ENCODE data around the gene DUS1L. TPM values are rescaled to one million over a fixed set of nuclear protein-coding genes. Genes with fewer than 3 reads are reported as not detected.

DUS1L gene
- total RNA-seq, 1 donor from 2014 or later, result 126 TPM

DNA sequence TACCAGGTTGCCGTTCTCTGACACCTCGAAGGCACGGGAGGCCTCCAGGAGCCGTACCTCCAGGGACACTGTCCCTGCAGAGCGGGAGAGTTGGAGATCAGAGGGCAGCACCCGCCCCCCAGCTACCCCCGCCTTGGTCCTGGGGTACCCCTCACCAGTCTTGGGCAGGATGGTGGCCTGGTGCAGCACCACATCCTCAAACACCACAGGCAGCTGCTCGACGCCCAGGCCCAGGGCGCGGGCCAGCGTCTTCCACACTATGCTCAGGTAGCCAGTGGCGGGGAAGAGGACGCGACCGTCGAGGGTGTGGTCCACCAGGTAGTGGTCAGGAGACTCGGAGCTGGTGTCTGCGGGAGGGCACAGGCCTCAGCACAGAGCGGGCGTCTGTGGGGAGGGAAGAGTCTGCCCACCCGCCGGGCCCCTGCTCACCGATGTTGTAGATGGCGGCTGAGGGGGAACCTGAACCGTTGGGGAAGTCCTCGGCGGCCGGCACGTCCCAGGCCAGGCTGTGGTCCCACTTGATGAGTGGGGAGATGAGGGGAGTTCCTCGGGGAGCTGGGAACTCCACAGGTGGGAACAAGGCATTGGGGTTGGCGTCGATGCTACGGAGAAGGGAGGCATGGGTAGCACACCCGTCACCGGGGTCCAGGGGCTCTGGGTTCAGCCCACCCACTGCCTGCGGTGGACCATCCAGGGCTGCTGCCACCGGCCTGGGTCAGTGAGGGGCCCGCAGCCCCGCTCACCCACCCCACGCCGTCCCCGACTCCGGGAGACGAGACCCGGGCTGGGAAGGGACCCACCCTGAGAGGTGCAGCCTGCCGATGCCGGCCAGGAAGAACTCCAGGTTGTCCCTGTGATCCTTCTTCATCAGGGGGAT, 22.6 kb upstream of the DUS1L start:
- no peak for DNase-seq (ENCODE audit: low read depth)
- no peak overlapping the region for H3K4me3 ChIP-seq (ENCODE audit: low read depth, low read length)
- TF ChIP-seq, protein P1, sequence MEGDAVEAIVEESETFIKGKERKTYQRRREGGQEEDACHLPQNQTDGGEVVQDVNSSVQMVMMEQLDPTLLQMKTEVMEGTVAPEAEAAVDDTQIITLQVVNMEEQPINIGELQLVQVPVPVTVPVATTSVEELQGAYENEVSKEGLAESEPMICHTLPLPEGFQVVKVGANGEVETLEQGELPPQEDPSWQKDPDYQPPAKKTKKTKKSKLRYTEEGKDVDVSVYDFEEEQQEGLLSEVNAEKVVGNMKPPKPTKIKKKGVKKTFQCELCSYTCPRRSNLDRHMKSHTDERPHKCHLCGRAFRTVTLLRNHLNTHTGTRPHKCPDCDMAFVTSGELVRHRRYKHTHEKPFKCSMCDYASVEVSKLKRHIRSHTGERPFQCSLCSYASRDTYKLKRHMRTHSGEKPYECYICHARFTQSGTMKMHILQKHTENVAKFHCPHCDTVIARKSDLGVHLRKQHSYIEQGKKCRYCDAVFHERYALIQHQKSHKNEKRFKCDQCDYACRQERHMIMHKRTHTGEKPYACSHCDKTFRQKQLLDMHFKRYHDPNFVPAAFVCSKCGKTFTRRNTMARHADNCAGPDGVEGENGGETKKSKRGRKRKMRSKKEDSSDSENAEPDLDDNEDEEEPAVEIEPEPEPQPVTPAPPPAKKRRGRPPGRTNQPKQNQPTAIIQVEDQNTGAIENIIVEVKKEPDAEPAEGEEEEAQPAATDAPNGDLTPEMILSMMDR (conservative IDR thresholded peaks at IDR 0.05; ENCODE audit: low read depth, low read length), result no peak

DNA sequence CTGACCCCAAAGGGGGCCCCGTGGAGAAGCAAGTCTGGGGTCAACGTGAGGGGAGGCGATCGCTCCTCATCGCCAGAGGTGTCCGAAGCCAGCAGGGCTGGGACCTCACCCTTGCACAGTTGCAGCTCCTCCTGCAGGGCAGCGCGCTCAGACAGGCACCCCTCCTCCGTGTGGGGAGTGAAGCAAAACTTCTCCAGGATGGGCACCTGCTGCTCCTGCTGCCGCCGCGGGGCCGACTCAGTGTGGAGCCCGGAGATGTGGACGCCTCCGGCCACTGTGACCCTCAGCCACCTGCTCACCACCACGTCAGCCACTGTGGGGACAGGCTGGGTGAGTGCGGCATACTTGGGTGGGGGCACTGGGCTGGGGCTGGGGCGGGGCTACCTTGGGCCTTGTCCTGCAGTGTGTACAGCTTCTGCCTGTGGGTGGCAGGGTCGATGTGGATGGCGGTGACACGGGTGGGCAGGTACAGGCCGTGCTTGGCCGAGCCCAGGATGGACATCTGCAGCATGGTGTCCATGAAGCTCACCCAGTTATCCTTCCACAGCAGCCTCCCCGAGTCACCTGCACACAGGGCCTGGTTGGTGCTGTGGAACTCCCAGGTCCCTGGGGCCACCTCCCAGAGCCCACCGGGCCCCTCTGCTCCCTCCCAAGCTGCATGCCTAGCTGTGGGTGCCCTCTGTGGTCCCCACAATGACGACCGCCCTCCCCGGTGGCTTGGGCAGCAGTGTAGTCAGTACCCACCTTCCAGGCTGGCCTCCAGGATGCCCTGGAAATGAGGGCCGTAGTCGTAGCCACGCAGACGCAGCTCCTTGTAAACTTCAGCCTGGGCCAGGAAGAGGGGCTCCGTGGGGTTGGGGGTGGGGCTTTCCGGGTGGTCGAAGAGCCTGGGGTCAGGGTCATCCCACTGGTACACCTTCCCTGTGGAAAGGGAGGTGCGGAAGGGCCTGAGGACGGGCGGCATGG, 21.6 kb upstream of the DUS1L start:
- DNase-seq (ENCODE audit: low read depth), result no peak
- no peak overlapping the region for H3K4me3 ChIP-seq (ENCODE audit: low read depth, low read length)
- TF ChIP-seq, protein P1 (conservative IDR thresholded peaks at IDR 0.05; ENCODE audit: low read depth, low read length), result no peak

DNA sequence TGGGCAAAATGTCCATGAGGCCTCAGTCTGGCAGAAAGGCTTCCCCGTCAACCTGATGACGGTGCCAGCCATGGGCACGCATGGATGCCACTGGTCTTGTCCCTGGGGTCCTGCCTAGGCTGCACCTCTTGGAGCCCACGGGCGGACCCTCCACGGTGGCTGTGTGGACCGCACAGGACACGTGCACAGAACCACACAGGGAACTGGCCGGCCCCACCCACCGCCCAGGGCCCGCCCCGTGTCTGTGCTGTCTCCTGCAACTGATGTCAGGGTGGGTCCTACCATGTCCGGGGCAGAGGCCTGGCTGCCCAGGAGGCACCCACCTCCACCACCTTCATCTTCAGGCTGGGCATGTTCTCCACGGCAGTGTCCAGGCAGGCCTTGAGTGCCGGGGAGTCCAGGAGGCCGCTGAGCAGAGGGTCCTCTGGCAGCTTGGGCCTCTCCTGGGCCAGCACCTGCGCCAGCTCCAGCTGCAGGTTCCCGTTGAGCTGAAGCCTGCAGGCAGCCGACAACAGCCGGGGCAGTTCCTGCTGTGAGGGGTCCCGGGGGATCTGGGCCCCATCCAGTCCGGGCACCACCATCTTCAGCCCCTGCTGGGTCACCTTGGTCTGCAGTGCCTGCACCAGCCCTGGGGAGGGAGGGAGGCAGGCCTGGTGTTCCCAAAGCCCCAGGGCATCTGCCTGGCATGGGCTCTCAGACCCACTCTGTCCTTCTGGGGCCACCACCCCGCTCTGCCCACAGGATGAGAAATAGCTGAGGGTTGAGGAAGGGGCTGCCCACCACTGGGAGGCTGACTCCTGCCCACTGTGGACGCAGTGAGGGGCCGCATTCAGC, 20.5 kb upstream of the DUS1L start:
- TF ChIP-seq, protein P1 (conservative IDR thresholded peaks at IDR 0.05; ENCODE audit: low read depth, low read length), result no peak
- H3K4me3 ChIP-seq (ENCODE audit: low read depth, low read length), result no peak overlapping the region
- no peak for DNase-seq (ENCODE audit: low read depth)

DNA sequence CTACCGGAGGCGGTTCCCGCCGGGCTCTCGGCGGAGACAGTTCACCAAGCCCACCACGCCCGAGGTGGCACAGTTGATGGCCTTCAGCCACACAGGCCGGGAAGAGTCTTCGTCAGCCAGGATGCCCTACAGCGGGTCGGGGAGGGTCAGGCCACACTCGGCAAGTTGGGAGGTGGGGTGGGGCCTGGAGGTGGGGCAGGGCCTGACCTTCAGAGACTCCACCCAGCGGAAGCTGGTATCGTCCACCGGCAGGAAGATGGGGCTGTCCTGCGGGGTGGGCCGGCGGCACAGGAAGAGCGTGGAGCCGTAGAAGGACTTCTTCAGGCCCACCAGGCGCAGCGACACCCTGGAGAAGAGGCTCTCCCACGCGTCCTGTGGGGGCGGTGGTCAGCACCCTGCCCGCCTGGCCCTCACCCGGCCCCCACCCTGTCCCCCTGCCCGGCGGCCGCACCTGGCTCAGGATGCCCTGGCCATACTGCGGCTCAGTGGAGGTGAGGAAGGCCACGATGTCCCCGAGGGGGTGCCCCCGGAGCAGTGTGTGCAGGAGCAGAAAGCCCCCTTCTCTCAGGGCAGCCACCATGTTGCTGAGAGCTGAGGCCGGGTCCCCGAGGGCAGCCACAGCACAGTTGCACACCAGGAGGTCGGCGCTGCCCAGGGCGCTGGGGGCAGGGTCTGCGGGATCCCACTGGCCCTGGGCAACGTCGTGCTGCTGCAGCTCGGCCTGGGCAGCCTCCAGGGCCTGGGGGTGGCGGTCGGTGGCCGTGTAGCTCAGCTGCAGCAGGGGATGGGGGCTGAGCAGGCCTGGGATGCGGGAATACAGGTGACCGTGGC, 19.6 kb upstream of the DUS1L start:
- no peak overlapping the region for H3K4me3 ChIP-seq (ENCODE audit: low read depth, low read length)
- TF ChIP-seq, protein P1 (conservative IDR thresholded peaks at IDR 0.05; ENCODE audit: low read depth, low read length), result no peak
- no peak for DNase-seq (ENCODE audit: low read depth)

DNA sequence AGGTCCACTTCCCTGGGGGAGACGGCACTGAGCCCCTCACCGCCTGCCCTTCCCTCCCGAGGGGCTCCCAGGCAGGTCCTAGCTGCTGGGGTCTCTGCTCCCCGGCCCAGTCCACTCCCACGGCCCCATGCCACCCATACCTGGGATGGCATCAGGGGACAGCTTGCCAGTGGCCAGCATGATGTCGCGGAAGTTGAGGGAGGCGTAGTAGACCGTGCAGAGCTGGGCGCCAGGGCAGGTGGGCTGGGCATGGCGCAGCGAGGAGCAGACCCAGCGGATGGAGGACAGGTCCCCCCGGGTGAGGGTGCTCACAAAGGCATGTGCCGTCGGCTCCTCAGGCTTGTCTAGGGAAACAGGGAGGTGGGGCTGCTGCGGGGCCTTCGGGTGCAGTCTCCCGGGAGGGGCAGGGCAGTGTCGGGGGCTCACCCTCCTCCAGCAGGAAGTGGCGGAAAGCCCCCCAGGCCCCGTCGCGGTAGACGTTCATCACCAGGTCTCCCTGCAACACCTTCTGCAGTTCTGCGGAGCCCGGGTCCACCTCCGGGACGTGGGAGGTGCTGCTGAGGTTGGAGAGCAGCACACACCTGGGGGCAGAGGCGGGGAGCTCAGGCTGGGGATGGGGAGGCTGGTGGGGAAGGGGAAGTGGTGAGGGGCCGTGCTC, 18.9 kb upstream of the DUS1L start:
- DNase-seq (ENCODE audit: low read depth), result no peak
- TF ChIP-seq, protein P1 (conservative IDR thresholded peaks at IDR 0.05; ENCODE audit: low read depth, low read length), result no peak
- H3K4me3 ChIP-seq (ENCODE audit: low read depth, low read length), result no peak overlapping the region
